HG03095 (cell line): Measurements from ENCODE around the gene PARD6G.

Experiments used
- ATAC-seq: cut with Tn5 transposase; IDR thresholded peaks from one replicate; pipeline ENCODE4 v1.9.1; 2021; ENCODE audit warnings: moderate library complexity; ENCODE audit not compliant: unreplicated experiment

PARD6G gene

DNA sequence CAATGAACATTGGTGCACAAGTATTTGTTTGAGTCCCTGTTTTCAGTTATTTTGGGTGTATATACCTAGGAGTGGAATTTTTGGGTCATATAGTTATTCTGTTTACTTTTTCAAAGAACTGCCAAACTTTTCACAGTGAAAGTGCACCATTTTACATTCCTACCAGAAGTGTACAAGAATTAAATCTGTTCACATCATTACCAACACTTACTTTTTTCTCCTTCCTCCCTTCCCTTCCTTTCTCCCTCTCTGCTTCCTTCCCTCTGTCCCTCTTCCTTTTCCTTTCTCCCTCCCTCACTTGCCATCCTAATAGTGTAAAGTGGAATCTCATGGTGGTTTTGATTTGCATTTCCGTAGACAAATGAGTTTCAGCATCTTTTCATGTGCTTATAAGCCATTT lies 126.4 kb downstream of the PARD6G start:
- no peak for ATAC-seq

DNA sequence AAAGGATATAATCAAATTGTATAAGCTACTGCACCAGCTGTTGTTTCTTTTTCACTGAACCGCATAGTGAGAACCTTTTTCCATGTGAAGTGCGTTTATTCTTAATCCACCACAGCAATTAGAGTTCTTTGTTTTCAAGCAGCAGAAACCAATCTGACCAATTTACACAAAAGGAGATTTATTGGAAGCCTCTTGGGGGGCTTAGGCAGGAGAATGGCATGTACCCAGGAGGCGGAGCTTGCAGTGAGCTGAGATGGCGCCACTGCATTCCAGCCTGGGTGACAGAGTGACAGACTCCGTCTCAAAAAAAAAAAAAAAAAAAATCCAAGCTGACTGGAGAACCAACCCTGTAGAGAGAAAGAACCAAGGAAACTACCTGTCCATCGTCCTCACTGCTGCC lies 128.2 kb downstream of the PARD6G start:
- no peak for ATAC-seq

DNA sequence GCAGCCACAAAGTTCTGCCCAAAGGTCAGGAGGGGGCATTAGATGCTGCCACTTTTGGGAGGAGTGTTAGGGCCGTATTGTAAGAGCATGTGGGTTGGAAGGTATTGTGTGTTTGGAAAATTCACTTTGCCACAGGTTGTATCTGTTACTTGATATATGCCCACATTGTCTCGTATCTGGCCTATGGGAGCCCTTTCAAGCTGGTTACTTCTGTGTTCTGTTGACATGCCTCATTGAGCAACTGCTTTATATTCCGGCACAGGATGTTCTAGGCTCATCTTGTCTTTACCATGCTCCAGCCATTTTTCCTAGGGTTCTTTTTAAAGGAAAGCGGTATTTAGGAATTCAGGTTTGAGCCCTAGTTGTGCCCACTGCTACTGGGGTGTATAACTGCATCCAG lies 132.3 kb downstream of the PARD6G start:
- no peak for ATAC-seq

DNA sequence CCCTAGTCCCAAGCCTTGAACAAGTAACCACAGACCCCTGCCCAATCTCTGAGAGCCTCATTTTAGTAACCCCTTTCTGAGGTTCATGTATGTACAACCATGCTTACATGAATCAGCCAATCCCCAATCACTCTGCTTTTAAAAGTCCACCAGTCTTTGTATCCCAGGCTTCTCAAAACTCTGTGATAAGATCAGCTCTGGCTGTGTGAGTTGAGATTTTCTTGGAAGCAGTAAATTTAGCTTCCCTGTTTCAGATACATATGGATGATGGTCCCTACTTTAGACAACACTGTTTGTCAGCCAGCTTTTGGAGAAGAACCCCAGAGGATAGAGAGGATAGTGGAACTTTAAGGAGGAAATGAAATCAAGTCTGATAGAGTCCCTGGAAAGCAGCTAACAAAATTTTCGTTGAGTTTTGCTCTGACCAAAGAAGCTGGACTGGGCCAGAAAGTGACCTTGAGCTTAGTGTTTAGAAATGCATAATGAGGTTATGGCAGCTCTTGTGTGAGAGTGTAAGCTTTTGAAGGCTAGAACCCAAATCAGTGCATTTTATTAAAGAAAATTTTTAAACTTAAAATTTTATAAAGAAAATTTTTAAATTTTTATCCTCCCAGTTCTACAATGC lies 134.6 kb downstream of the PARD6G start:
- no peak for ATAC-seq

DNA sequence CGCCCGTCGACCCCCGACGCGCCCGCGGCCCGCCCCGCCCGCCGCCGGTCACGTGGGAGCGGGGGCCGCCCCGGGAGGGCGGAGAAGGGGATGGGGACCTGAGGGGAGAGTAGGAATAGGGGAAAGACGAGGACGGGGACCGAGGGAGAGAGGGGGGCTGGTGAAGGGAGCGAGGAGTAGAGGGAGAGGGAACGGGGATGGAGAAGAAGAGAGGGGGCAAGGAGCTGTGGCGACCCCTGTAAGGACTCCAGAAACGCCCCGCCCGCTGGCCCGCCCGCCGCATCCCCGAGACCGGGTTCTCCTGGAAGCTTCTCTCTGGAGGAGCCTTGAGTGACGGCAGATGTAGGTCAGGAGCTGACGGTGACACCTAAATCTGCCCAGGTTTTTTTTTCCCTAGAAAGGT lies 137.6 kb downstream of the PARD6G start:
- ATAC-seq, result peak; percentile 26

DNA sequence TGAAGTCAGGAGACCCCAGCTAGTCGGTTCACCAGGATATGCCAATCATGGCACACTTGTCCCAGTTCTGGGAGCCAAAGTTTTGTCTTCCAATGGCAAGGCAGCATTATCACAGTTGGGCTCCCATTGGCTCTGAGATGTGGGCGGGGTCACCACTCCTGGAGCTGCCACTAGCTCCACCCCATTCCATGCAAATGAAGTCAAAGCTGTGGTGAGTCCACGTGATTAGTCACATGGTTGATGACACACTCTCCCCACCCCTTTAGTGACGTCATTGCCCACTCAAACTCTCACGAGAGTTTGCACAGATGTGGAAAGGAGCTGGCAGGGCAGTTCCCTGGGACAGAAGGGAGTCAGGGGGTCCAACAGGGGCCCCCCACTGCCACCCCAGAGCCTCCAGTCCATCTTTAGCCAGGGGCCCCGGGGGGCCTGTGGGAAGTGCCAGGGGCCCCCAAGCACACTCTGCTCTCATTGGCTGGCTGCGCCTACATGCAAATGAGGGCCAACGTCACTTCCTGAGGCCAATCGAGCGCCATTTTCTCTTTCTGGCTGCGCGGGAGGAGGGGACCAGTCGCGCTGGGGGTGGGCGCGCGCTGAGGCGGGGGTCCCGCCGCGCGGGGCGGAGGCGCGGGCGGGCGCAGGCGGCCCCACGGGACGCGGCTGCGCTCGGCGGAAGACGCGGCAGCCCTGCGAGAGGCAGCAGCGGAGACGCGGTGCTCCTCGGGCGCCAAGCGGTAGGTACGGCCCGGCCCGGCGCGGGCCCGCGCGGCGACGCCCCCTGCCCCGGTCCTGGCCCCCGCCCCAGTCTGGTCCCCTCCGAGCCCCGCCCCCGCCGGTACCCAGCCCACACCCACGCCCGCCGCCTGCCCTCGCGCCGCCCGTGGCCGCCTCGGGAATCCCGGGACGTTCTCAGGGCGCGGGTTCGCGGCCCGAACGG lies 138.3 kb downstream of the PARD6G start, which contains the start of gene ADNP2:
TSS of gene ADNP2 (plus strand) at position 524 of the 937 bp plus-strand sequence. CDS start 8,281 bp downstream, outside the sequence.
- peak; percentile 52 for ATAC-seq

DNA sequence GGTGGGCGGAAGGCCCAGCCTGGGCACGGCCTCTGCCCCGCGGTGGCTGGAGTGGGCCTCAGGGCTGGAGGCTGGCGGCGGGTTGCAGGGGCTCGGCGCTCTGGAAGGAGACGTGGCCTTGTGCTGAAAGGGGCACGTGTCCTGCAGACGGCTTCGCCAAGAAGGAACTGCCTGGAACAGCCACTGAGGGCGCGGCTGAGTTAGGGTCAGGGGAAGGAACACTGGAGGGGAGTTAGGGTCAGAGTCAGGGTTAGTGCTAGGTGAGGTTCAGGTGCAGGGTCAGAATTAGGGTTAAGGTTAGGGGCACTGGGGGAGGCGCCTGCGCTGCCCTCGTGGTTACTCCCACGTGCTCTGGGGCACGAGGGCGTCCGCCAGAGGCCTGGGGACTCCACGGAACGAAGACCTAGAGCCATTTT lies 139.2 kb downstream of the PARD6G start:
- ATAC-seq, result no peak

DNA sequence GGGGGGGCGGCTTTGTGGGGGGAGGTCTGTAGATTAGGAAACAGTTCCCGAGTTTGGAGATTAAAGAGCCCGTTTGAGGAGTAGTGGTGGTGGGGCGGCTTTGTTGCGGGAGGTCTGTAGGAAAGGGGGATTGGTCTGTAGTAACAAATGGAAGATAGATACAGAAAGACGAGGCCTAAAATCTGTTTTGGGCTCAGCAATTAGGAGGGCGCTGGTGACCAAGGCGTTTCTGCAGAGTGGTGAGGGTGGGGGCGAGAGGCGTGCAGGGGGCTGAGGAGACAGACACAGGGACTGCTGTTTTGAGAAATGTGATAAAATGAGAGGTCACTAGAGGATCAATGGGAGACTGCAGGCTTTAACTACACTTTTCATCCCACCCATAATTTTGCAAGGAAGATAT lies 139.9 kb downstream of the PARD6G start:
- ATAC-seq, result no peak
